Superior temporal gyrus (tissue), 1 donor: ENCODE results near the gene TNFAIP8L3.
"Not testable (repeated sequence)": the region's sequence is repeated elsewhere in the genome, so short reads cannot be mapped to it uniquely, and the experiment has no call there.

Source experiments
- DNase-seq: peaks from one replicate; pipeline ENCODE4 v3.0.0-alpha.2; 2016; ENCODE audit errors: extremely low spot score

TNFAIP8L3 gene

DNA sequence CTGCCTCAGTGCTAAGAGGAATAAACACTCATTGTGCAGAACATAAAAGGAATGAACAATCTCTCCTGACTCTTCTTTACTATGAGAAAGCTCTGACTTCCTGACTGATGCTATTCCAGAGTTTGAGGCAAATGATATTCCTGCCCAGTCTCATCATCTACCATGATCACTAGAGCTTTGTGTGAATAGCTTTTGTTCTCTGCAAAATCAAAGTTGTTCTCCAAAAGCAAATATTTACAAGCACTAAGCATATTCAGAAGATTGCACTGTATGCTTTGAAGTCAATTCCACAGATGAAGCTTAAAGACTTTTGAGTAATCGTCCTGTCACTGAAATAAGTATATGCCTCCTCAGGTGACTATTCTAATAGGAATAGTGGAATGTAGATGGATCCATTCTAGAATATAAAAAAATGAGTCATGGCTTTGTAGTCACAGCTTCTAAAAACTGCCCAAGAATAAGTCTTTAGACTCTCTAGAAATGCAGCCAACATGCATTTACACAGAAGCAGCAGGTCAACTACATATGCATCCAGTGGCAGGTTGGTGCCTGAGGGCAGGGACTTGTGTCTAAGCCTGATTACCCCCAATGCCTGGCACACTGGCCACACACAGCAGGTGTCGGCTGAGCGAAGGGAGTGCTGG lies 34.6 kb downstream of the TNFAIP8L3 start:
- DNase-seq = no peak

DNA sequence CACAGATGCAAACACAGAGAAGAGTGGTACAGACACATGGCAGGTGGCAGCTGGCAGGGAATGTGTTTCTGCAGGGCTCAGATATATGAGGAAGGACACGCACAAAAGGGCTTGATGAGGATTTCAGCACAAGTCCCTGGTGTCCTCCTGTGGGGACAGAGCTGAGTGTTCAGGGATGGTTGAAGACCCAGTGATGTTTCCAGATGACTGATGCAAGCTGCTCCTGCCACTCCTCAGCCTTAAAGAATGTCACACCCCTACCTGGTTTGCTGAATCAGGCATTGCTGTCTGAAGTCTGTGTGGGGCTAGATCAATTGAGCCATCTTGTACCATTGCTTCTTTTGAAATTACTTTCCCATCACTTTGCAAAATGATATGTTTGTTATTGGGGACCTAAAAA lies 40.2 kb downstream of the TNFAIP8L3 start:
- no peak for DNase-seq

DNA sequence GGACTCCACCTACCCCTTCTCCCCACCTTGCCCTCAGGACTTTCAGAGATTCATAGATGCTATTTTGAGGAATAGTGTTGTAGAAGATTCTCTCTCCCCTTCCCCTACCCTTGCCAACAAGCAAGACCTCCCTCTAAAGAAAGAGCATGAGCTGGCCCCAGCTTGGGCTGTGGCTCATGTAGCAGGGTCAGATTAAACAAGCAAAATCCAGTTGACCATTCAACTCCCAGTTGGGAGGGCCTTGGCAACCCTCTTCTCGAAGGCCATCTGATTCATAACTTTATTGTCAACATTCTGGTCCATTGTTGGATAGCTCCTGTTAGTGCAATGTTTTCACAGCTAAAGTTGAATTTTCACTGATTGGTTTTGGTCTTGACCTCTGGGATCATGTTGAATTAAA lies 41.1 kb downstream of the TNFAIP8L3 start:
- no peak for DNase-seq

DNA sequence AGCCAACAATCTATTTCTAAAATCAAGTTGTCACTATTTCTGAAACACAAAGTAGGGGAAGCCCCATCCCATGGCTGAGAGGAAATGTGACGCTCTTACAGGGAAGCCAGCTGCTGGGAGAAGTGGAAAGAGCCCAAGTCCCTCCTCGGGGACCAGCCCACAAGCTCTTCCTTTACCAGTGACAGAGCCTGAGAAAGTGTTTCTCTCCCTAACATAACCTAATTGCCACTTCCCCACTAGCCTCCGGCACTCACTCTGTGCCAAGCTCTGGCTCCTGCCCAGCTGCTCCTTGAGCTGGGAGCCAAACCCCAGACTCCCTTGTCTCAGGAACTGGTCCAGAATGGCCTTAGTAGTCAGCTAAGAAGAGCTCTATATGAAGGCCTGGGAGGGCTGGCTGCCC lies 42.9 kb downstream of the TNFAIP8L3 start:
- DNase-seq = peak; percentile 18

DNA sequence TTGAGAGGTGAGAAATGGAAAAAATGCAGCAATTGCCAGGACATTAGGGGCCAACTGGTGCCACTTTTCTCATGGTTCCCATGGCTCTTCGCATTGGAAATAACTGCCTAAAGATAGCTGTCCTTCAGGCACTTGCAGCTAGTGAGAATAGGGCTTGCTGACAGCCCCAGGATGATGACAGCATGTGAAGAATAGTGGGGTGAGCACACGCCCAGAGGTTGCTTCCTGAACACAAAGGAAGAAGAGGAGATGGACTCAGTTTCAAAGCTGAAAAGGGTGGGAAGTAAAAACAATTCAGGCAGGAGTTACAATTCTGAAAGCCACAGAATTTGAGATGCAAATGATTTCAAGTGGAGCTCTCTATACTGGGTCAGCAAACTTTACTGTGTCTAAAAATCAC lies 45.6 kb downstream of the TNFAIP8L3 start:
- DNase-seq = no peak

DNA sequence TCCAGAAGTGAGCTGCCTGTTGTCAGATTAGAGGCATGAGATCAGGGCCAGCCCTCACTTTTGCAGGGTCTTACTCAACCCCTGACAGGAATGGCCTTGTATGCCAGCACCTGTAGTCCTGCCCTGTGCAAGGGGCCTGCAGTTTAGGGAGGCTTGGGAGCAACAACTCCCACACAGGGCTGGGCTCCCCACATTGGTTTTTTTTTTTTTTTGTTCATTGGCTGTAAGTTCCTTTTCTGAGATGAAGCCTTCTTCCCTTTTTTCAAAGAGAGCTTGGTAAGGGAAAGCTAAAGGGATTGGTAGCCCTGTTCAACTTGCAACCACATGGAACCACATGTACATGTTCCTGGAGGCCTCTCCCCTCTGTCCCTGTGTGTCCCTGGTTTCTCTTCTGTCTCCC lies 46.4 kb downstream of the TNFAIP8L3 start:
- DNase-seq = no peak

DNA sequence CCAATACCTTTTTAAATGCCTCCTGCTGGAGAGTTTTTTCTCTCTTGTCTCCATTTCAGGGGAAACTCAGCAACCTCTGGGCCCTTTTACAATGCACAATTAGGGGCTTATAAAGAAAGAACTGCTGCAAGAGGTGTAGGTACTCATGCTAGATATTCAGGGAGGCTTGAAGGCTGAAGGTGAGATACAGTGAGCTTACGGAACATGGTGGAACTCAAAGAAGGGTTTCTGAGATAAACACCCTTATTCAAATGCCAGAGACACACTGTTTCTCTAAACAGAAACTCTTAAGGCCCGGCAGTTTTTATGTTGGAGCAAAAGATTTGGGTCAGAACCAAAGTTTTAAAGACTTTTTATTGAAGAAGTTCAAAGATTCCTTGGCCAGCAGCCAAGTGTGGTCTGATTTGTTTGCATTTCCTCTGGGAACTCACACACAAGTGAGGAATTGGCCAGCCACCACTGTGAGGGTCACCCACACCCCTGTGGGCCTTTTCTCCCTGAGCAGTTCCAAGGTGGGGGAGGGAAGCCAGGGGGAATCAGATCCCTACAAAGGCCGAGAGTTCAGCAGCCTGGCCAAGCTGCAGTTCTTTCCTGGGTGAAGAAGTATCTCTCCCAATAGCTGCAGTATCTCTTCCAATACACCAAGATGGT lies 47.8 kb downstream of the TNFAIP8L3 start:
- peak; percentile 32 for DNase-seq

DNA sequence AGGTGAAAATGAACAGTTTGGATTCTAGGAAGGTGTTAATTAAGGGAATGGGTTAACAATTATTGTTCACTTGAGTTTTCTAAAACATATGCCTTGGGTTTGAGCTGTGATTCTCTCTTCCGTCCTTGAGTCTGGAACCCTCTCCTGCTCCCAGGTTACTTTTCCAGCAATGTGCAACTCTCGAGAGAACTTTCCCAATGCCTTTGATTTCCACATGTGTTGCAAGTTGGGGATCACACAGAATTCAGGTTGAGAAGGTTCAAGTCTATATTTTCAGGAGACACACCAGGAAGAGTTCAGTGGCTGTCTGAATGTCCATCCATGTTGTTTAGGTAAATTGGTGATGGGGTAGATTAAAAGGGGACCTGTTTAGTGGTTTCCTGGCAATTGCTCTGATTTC lies 48.7 kb downstream of the TNFAIP8L3 start:
- no peak for DNase-seq

DNA sequence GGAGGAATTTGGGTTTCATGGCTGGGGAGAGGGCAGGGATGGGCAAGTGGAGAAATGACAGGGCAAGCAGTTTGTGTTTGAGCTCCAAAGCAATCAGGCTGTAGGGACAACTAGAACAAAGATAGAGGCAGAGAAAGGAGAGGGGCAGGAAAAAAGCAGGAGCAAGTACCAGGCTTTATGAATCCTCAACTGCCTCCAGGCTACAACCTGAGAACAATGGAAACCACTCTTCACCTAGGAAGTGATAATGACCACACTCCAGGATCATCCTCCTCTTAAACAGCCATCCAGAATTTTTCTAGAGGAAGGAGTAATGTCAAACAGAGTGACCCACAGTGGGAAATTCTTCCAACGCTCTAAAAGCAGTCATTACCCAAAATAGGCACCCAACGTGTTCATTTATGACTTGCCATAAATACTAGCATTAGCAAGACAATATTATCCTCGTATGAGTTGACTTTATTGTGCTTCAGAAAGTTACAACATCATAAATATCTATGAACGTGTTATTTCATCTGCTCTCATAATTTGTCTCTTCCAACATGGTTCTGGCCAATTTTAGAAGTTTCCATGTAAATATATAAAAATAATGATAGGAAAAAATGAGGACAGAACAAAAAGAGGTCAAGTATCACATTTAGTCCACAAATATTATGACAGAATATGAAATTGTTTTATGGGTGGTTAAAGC lies 50.5 kb downstream of the TNFAIP8L3 start:
- DNase-seq = no peak

DNA sequence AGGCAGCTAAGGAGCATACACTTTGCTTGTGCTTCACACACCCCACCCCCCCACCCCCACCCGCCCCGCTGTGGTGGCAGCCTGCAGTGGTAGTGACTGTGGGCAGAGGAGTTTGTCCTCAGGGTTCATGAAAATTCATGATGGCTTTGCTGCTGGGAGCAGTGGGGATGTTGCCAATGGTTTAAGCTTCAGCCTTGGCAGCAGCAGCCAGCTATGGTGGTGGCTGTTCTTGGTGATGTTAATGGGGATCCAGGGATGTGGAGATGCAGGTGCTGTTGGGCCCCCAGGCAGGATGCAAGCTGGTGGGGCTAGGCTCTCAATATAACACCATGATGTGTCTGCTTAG lies 55.8 kb downstream of the TNFAIP8L3 start:
- no peak for DNase-seq

DNA sequence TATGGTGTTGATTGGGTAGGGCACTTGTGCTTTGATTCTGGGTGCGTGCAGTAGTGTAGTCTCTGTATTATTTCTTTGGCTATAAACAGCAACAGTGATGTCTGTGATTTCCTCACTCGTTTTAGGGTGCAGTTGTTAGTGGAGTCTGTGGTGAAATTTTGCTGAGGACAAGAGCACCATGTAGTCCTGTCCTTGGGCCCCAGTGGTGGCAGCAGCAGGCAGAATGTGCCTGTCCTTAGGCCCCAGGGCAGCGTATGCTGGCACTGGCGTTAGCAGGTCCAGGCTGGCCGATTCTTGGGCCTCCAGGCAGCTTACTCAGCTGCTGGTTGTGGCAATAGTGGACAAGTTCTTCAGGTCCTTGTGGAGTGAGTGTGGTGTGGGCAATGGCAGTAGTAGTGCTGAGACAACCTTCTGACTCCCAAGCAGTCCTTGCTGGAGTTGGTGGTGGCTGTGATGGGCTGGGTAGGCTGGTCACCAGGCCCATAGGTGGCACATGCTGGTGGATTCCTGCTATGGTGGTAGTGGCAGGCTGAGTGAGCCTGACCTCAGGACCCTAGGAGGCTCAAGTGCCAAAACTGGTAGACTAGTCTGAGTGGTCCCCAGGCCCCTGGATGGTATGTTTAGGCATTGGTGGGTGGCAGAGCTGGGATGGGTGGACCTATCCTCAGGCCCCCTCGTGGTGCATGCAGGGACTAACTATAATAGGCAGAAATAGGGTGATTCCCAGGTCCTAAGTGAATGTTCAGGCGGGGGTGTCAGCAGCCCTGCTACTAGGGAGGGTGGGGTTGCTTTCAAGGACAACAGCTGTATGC lies 56.3 kb downstream of the TNFAIP8L3 start:
- no peak for DNase-seq

DNA sequence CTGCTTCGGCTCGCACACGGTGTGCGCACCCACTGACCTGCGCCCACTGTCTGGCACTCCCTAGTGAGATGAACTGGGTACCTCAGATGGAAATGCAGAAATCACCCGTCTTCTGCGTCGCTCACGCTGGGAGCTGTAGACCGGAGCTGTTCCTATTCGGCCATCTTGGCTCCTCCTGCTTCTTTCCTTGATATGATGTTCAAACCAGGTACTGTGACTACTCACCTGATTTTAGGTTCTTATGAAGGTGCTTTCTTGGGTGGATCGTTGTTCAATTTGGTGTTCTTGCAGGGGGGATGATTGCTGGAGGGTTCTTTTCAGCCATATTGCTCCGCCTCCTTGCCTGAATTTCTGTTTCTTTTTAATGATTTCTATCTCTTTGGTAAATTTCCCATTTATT lies 57.2 kb downstream of the TNFAIP8L3 start:
- DNase-seq = not testable (repeated sequence)

DNA sequence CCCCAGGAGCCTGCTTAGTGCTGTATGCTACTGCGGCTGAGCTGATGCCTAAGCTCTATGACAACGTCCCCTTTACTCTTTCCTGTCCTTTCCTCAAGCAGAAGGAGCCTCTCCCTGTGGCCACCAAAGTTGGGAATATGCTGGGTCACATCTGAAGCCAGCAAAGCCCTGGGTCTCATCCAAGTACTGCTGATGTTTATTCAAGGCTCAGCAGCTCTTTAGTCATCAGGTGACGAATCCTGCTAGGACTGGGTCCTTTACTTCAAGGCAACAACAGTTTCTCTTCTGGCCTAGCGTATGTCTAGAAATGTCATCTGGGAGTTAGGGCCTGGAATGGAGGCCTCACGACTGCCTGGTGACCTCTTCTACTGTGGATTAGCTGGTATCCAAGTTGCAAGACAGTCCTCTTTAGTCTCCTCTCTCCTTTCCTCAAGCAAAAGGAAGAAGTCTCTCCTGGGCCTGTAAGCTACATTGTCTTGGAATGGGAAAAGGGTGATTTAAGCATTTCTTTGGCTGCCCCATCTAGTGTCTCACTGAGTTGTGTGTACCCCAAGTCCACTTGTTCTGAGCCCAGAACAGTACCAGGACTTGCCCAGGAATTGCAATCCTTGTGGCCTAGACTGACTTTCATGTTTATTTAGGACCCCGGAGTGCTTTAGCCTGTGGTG lies 63.9 kb downstream of the TNFAIP8L3 start:
- DNase-seq = no peak

DNA sequence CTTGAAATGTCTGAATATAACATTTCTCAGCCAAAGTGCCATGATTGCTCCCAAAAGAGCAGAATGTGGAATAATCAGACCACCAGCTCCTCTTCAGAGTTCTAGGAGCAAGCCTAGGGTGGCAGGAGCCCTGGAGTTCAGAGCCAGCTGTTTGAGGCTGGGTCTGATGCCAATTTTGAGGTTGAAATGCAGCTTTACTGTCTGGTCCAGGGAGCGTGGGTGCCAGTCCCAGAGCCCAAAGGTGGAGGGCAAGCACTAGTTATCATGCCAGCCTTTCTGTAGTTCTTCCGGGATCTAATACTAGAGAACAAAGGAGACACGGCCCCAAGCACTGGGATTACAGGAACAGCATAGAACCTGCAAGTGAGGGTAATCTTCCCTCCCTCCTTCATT lies 69.3 kb downstream of the TNFAIP8L3 start:
- no peak for DNase-seq

DNA sequence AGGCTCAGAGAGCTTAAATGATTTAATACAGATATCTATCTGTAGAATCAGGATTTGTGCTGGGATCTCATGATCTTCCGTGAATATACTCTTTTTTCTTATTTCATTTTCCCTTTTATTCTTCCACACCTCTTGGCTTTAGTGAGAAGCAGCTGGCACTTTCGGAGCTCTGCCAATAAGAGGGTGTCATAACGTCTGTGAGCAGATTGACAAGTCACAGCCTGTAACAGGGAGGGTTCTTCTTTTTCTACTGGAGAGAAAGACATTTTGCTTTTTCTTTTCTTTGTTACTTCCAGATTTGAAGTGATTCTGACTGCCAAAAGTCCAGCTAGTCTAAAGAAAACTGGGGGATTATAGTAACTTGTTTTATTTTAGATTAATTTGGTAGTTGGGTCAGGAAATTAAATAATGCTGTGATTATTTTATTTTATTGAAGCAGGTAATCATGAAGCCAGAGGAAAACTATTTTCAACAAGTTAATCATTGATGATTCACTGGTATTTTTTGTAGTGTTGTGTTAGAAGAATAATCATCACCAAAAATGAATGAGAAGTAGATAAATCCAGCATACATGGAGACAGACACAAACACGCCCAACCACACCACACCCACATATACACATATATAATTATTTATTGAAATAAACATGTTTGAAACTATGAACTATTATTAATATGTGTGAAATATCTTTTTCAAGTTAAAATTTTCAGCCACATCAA lies 69.8 kb downstream of the TNFAIP8L3 start:
- peak; percentile 60 for DNase-seq

DNA sequence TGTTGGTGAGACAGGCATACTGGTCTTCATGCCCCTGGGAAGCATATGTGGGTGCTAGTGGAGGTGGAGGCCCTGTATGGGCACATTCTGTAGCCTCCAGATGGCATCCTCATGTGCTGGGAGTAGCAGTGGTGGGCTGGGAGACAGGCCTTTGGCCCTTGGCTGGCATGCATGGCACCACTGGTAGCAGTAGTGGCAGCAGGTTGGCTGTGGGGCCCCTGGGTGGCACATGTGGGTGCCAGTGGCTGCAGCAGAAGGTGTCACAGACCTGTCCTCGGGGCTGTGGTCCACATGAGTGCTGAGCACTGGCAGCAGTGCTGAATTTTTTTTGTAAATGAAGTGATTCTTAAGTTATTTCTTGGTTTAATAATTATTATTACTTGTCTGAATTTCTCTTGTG lies 71.2 kb downstream of the TNFAIP8L3 start:
- no peak for DNase-seq

DNA sequence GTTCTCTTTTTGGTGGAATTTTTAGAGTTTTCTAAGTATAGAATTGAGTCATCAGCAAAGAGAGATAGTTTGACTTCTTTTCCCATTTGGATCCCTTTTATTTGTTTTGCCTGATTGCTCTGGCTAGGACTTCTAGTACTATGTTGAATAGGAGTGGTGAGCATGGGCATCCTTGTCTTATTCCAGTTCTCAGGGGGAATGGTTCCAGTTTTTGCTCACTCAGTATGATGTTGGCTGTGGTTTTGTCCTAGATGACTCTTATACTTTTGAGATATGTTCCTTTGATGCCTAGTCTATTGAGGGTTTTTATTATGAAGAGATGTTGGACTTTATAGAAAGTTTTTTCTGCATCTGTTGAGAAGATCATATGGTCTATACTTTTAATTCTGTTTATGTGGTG lies 72.5 kb downstream of the TNFAIP8L3 start:
- peak; percentile 15 for DNase-seq

DNA sequence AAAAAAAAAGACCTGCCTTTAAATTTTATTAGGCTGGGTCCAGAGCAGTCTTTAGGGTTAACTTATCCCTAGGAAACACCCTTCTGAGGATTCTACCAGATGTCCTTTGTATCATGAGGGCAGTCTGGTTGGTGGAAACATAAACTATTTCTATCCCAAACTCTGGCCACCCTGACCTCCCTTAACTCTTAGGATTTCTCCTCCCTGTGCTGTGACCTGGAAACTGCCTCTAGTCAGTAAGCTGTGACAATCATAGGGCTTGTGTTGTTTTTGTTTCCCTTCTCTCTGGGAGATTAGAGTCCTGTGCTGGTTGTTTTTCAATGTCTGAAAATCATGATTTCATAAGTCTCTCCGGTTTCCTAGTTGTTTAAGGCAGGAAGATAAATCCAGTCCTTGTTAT lies 78.1 kb downstream of the TNFAIP8L3 start:
- no peak for DNase-seq

DNA sequence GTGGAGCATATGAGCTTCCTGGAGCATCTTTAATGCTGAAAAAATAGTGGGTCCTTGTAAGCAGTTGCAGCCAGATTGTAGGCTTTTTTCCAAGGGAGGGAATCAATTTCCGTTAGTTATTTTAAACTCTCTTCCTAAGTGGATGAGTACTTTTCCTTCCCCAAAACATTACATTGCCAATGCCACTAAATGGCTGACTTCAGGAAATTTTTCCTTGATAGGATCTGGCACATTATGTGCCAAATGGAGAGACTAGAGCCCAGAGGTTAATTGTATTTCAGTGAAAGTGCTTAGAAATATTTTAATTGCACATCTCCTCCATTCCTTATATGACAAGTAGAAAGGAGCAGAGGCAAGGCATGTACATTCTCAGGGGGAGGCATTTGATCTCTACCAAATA lies 83.5 kb downstream of the TNFAIP8L3 start:
- DNase-seq = no peak

DNA sequence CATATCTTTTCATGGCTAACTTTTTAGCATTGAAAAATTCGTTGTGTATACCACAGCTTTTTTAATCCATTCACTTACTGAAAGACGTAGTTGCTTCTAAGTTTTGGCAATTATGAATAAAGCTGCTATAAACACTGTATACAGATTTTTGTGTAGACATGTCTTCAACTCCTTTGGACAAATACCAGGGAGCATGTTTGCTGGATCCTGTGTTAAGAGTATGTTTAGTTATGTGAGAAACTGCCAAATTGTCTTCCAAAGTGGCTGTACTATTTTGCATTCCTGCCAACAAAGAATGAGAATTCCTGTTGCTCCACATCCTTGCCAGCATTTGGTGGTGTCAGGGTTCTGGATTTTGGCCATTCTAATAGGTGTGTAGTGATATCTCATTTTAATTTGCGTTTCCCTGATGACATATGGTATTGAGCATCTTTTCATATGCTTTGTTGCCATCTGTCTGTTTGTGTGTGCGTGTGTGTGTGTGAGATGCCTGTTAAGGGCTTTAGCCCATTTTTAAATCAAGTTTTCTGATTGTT lies 87.5 kb downstream of the TNFAIP8L3 start:
- no peak for DNase-seq
